Measurements from ENCODE around the gene ANKH.

Gene ANKH

GRCh38 chr5:14854799-14855198 lies 16.8 kb downstream of the ANKH start:
- TF ChIP-seq, protein P1, sequence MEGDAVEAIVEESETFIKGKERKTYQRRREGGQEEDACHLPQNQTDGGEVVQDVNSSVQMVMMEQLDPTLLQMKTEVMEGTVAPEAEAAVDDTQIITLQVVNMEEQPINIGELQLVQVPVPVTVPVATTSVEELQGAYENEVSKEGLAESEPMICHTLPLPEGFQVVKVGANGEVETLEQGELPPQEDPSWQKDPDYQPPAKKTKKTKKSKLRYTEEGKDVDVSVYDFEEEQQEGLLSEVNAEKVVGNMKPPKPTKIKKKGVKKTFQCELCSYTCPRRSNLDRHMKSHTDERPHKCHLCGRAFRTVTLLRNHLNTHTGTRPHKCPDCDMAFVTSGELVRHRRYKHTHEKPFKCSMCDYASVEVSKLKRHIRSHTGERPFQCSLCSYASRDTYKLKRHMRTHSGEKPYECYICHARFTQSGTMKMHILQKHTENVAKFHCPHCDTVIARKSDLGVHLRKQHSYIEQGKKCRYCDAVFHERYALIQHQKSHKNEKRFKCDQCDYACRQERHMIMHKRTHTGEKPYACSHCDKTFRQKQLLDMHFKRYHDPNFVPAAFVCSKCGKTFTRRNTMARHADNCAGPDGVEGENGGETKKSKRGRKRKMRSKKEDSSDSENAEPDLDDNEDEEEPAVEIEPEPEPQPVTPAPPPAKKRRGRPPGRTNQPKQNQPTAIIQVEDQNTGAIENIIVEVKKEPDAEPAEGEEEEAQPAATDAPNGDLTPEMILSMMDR (IDR thresholded peaks at IDR 0.05; ENCODE audit: low read depth, low read length) = no peak
- DNase-seq (ENCODE audit: extremely low read depth, low read depth) = no peak

DNA sequence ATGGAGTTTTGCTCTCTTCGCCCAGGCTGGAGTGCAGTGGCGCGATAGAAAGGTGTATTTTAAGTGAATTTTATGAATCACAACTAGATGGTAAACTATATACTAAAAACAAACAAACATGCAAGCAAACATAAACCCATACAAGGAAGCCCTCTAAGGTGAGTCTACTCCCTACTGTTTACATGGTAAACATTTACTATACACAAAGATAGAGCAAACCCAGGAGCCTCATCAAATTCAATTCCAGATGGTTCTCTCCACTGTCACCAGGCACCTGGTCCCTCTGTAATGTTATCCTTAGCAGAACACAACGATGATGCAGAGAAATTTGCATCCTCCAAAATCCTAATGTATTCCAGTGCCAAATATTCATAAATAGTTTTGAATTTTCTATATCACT lies 17.9 kb downstream of the ANKH start:
- DNase-seq (ENCODE audit: extremely low read depth, low read depth) = no peak
- TF ChIP-seq, protein P1 (IDR thresholded peaks at IDR 0.05; ENCODE audit: low read depth, low read length) = no peak

DNA sequence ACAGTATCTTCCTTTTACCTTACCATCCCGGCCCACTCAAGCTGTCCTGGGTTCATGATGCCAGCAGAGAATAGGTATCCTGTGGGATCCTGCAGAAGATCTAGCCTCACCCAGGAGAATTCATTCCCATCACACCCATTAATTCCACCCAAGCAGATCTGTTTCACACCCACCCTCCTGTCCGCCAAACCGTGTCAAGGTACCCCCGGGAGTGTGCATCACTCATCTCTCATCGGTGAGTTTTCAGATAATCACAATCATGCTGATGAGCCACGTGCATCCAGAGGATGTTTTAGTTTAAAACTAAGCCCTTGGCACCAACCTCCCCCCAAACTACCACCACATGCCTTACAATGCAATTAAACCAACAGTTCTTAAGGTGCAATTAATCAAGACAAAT lies 18.8 kb downstream of the ANKH start:
- no peak for DNase-seq (ENCODE audit: extremely low read depth, low read depth)
- TF ChIP-seq, protein P1 (IDR thresholded peaks at IDR 0.05; ENCODE audit: low read depth, low read length) = no peak

GRCh38 chr5:14851999-14852526 lies 19.5 kb downstream of the ANKH start:
- TF ChIP-seq, protein P1 (IDR thresholded peaks at IDR 0.05; ENCODE audit: low read depth, low read length) = no peak
- no peak for DNase-seq (ENCODE audit: extremely low read depth, low read depth)

- TF ChIP-seq, protein P1 (IDR thresholded peaks at IDR 0.05; ENCODE audit: low read depth, low read length) = no peak
- no peak for DNase-seq (ENCODE audit: extremely low read depth, low read depth)
Measured at GRCh38 chr5:14851597-14851996, 20.0 kb downstream of the ANKH start.

DNA sequence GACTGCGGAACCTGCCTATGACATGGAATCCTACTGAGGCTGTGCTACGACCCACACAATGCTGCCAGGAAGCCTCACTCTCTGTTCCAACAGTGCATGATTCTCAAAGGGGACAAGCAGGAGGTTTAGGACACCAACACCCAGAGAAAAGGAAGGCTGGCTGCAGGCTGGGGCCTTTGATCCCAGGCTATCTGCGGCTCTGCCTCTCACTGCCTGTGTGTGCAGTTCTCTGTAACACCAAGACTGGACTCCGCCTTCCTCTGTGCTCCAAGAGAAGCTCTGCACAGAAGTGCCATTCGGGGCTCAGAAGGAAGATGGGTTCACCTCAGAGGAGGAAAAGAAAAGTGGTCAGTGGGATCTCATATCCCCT lies 20.5 kb downstream of the ANKH start:
- DNase-seq (ENCODE audit: extremely low read depth, low read depth) = no peak
- TF ChIP-seq, protein P1 (IDR thresholded peaks at IDR 0.05; ENCODE audit: low read depth, low read length) = no peak

GRCh38 chr5:14850419-14851049 lies 21.0 kb downstream of the ANKH start:
- no peak for DNase-seq (ENCODE audit: extremely low read depth, low read depth)
- TF ChIP-seq, protein P1 (IDR thresholded peaks at IDR 0.05; ENCODE audit: low read depth, low read length) = no peak

All from AG09319 (cell line).